ENCODE results near the gene TMEFF1.

The TMEFF1 gene

GRCh38 chr9:100619665-100620064 is 146.7 kb downstream of the TMEFF1 start:
- no peak for DNase-seq

- DNase-seq, result no peak
Observed at GRCh38 chr9:100623969-100624368, 151.0 kb downstream of the TMEFF1 start.

- no peak for DNase-seq
Observed at GRCh38 chr9:100626949-100627348, 154.0 kb downstream of the TMEFF1 start.
